GM21737 (cell line): ENCODE results near the gene RASSF1.

ENCODE experiments used
- ATAC-seq: cut with Tn5 transposase; IDR thresholded peaks from one replicate; pipeline ENCODE4 v1.9.1; 2021; ENCODE audit warnings: mild to moderate bottlenecking, moderate library complexity; ENCODE audit not compliant: unreplicated experiment

RASSF1 gene

DNA sequence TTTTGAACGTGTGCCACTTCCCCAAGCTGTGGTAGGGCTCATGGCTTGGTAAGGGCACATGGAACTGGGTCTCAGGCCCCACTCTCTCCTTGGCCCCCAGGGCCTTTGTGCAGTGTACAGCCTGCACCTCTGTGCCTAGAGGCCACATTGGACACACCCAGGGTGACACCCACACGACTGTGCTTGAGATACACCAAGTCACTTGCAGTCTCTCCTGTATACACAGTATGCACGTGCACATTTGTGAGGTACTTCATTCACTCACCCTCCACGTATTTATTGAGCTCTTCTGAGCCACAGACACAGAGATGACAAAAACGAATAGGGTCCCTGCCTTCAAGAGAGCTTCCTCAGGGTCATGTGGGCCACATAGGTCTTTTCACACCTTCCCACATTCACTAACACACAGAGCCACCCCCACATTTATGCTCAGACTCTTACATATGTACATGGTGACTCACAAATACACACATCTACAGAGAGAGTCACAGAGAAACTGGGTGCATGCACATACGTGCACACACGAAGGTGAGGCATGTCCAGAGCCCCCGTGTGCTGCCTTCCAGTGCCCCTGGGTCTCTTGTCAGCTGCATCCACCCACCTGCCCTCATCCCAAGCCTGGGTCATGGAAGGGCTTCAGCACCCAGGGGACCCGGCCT, 28.5 kb upstream of the RASSF1 start:
- no peak for ATAC-seq

DNA sequence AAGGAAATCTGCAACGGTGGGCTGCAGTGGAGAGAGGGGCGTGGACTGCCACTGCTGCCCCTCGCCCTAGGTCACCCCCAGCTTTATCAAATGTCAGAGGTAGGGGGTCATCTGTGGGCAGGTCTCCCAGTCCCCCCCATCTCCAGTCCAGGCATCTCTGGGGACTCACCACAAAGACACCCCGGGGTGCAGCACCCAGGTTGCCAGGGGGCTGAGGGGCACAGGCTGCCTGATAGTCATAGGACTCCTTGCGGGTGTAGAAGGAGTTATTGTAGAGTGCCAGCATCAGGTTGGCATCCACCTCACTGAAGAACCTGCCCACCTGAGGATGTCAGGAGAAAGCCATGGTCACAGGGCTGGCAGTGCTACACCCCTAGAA, 25.2 kb upstream of the RASSF1 start:
- no peak for ATAC-seq

DNA sequence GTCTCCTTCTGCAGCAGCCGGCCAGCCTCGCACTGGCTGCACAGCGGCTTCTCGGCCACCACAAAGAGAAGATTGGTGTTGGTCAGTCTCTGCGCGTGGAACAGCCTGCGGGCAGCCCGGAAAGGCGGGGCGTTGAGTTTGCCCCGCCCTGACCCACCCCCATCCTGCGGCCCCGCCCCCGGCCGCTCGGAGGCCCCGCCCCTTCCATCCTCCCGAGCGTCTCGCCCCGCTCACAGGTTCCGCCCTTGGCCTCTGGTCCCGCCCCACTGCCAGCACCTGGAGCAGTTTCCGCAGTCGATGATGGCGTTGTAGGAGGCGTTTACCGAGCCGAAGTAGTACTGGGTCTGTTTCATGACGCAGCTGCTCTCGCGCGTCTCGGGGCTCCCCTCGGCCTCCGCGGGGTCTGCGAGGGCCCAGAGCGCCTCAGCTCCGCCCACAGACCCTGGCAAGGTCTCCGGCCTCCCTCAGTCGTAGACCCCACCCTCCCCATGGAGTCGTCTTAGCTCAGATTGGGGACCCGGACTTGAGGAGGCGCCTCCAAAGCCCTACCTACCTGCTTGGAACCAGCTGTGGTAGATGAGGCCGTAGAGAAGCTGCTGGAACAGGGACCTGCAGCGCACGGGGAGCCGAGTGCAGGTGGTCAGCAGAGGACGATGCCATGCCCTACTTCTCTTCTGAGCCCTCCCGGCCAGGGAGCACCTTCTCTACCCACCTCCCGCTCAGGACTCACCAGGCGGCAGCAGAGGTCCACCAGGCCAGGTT, 24.6 kb upstream of the RASSF1 start:
- peak; percentile 76 for ATAC-seq

DNA sequence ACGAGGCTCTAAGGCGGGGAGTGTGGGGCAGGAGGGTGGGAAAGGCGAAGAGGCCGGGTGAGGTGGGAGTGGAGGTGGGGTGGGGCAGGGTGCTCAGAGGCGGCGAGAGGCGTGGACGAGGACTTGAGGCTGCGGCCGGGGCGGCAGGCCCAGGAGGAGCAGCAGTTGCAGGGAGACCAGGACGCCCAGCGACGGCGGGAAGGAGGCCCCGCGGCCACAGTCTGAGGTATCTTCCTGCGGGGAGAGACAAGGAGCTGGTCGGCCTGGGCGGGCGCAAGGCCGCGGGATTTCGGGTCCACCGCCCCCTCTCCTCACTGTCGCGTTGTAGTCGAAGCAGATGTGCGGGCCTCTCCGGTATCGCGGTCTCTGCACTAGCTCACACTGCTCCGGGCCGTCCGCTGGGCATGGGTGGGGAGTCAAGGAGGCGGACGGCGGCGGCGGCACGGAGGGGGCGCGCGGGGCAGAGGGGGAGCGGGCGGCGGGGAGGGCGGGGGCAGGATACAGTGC, 24.0 kb upstream of the RASSF1 start:
- no peak for ATAC-seq

DNA sequence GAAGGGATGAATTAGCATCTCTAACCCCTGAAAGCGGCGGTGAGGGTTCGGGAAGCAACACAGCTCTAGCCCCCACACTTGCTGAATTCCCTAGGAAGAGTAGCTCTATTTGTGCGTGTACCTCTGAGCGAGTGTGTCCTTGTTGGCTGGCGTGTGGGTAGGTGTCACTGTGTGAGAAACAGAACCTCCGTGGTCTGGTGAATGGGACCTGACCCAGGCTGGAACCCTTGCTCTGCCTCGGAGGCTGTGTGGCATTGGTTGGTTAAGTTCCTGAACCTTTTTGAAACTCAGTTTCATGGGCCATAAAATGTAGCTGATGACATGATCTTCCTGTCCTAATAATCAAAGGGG, 19.1 kb upstream of the RASSF1 start:
- ATAC-seq, result no peak

DNA sequence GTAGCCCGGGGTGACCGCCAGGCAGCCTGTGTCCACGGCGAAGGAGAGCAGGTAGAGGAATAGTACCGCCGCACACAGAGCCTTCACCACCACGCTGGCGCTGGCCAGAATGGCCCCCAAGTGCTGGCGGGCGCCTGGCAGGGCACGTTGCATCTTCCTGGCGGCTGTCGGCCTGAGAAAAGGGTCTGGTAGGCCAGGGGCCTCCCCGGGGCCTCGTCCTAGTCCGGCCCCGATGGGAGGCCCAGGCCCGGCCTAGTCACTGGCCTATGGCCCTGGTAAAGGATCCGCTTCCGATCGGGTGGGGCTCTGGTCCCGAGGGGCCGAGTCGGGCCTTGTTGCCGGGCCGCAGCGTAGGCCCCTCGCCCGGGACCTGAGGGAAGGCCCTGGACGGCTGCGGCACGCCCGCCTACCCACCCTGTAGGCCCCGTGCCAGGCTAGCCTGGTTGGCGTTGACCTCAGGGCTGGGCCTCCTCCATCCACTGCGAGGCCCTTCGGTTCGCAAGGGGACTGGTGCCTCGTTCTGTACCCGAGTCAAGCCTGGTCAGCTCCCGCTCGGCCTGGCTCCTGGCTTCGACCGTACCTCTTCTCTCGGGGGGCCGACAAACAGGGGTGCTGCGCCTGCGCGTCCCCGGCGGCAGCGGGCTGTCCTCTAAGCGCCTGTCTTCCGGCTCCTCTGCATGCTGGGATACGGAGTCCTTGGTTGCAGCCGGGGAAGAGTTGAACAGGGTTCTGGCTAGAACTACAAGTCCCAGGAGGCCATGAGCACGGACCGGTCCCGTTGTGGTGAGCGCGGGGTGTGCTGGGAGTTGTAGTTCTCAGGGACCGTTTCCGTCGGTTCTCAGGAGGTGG, 18.5 kb upstream of the RASSF1 start, which contains the start of gene TMEM115:
Gene TMEM115, minus strand, starts transcription at position 611 of the 849 bp plus-strand sequence. Its CDS starts 458 bp downstream, at position 153.
- ATAC-seq, result peak; percentile 95

DNA sequence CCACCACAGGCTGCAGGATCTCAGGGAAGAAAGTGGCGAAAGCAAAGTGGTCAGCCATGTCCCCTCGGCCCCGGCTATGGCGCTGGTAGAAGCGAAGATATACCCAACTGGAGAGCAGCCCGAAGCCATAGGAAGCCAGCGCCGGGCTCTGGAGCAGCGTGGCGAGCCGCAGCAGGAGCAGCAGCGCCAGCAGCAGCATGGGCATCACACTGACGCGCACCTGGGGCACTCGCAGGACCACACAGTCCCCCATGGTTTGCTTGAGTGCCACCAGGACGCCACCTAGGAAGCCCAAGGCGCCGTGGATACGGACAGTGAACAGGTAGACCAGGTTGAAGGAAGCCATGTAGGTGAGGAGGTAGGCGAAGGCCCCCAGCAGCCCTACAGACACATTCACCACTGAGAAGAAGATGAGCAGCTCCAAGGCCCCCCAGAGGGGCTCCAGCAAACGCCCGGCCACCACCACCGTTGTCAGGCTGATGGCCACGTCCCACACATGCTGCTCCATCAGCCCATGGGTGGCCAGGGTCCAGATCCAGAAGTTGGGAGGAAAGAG, 17.8 kb upstream of the RASSF1 start:
- no peak for ATAC-seq

DNA sequence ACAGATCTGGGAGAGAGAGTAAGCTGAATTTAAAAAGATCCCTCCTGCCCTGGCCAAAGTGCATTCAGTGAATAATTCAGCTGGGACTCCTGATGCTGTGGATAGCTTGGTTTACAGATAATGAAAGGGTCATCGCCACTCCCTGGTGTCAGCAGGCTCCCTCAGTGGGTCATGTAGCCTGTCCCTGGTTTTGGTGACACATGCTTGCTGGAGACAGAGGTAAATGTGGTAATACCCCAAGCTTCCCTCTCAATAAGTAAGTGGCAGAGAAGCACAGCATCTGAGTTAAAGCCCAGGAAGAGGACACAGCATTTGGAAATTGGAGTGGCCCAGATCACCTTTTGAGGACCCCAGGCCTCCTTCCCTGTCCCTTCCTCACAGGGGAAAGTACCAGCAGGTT, 16.8 kb upstream of the RASSF1 start:
- ATAC-seq, result no peak

DNA sequence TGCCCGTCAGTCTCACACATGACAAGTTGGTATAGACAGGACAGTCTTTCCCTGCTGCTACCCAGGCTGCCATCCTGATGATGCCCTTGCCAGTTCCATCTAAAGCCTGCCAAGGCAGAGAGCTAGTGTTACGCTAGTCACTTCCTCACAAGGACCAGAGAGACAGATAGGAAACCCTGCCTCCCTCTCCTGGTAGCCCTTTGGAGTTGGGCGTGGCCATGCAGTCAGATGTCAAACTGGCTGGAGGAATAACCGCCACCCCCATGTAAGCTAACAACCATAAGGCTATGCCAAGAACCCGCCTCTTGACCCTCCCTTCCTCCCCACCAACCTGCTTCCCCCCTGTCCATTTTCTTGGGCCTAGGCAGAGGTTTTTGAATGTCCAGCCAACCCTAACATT, 15.9 kb upstream of the RASSF1 start:
- no peak for ATAC-seq

DNA sequence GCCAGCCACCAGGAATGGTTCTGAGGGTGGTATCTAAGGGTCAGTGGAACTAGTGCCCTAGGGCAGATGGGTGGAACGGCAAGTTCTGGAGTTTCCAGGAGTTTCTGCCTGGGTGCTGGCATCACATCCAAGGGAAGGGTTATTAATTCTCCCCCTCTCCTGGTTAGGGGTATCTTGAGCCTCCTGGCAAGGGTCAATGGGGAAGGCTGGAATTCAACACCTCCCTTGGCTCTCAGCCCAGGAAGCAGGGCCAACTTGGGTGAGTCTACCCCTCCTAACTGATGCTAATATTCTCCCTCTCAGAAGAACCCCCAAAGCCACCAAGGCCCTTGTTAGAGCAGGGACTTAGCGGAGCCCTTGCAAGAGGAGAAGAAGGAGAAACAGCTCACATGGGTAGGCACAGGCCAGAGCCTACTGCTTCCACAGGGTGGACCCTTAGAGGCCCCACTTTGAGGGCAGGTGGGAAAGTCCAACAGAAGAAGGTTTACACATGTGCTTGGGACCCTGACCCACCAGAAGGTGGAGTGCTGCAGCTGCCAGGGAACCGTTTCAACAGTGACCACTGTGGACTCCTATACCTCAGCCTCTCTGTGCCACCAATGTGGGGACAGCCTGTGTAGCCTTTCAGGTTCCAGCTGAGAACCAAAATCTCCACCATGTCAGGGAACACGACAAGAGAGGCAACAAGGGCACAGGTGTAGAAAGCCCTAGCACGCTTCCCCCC, 15.4 kb upstream of the RASSF1 start:
- no peak for ATAC-seq

DNA sequence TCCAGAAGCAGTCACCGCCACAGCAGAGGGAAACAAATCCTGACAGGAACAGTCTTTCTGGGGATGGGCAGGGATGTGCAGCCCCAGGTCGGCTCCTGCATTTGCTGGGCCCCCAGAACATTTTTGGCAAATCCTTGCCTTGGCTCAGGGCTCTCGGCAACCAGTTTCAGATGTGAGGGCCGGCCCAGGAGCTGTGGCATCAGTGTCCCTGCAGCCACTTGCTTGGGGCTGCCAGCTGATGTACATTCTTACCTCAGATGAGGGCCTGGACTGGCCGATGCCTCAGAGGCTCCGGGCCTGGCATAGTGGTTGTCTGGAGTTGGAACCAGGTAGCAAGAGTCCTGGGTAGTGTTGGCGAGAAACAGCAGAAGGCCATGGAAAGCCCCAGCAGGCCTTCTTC, 14.2 kb upstream of the RASSF1 start:
- no peak for ATAC-seq

DNA sequence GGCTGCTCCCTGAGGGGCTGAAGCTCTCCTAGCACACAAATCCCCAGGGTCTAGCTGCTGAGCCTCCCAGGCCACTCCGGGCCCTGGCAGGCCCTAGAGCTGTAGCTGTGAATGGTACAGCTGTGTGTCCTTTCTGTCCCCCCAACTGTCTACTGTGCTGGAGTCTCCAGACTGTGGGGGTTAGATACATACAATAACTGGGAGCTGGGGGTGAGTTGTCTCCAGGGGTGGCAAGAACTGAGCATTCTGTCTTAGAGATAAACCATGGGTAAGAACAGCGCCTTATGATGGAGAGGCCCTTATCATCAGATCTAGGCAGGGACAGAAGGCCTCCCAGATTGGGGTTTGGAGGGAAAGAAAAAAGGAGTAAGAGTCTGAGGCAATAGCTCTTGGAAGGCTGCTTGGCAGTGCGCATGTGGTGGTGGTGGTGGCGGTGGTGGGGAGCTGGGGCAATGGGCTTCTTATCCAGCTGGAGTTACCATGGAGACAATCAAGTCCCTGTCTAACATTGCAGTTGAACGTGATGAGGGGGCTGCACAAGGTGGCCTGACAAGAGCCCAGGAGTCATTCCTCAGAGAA, 13.6 kb upstream of the RASSF1 start:
- no peak for ATAC-seq

DNA sequence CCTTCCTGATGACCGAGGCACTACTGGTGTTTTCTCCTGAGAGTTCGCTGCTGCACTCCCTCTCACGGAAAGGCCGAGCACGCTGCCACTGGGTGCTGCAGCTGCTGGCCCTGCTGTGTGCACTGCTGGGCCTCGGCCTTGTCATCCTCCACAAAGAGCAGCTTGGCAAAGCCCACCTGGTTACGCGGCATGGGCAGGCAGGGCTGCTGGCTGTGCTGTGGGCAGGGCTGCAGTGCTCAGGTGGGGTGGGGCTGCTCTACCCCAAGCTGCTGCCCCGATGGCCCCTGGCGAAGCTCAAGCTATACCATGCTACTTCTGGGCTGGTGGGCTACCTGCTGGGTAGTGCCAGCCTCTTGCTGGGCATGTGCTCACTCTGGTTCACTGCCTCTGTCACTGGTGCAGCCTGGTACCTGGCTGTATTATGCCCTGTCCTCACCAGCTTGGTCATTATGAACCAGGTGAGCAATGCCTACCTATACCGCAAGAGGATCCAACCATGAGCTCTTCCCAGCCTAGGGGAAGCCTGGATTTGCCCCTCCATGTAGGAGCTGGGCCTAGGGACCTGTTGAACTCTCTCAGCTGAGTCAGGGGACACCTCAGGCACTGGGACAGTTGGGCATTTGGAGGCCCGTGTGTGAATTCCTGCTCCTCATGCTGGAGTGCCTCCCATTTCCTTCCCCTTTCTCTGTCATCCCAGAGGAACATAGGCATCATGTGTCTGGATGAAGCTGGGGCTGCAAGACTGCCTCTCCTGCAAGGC, 12.8 kb upstream of the RASSF1 start:
- ATAC-seq, result no peak

DNA sequence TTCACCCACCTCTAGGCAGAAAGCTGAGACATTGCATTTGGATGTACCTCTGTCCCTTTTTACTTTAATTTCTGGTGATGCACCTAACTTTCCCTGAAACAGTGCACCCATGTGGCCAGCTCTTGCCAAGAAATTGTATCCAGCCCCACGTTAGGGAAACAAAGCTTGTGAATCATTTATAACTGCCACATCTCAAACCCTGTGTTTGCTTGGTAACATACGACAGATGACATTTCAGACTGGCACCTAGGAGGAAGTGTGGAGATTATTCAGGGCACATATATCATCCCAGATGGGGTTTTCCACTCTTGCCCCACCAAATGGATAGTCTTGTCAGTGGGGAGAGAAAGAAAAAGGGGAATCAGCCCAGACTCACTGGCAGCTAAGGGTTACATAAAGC, 12.1 kb upstream of the RASSF1 start:
- ATAC-seq, result no peak

DNA sequence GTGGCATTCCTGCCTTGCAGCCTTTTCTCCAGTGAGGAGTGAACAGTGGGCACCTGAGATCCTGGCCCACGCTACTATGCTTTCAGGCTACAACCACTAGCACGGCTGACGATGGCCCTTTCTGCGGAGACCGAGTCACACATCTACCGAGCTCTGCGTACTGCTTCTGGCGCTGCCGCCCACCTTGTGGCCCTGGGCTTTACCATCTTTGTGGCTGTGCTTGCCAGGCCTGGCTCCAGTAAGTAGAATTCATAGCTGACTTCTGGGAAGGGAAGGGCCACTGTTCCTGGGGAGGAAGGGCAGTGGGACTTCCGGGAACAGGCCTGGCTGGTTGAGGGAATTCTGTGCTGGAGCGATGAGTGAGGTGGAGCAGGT, 10.7 kb upstream of the RASSF1 start:
- ATAC-seq, result no peak

DNA sequence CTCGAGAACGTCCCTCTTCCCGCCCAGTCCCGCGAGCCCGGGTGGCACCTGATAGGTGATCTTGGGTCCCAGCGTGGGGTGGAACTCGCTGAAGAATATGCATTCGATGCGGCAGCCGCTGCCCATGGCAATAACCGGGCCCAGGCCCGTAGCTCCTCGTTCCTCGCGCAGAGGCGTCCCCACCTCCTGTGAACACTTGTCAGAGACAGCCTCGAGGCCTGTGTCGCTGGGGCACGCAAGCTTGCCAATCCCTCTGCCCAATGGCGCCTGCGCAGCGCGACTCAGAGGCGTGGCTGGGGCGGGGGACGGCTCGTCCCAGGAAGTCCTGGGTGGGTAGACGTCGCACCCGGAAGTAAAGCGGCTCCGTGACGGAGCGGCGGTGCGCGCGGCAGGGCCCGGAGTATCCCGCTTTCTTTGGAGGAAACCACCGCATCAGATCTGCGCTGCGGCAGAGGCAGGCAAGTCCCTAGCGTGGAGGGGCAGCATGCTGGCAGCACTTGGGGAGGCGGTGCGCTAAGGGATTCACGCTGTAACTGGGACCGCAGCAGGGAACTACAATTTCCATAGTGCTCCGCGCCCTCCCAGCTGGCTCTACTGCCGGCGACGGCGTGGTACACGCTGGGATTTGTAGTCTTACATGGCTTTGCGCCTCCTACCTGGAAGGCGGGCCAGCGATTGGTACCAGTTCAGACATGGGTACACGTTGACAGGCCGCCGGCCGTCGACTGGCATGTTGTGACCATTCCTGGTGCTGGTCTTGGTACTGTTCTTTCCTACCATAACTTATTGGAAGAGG, 10.1 kb upstream of the RASSF1 start, which contains the start of the genes CYB561D2 and NPRL2:
Gene CYB561D2, plus strand, starts transcription at position 336 of the 796 bp plus-strand sequence. CDS start 572 bp downstream, outside the sequence.
Gene NPRL2, minus strand, starts transcription at position 249 of the 796 bp plus-strand sequence. Its CDS starts 123 bp downstream, at position 126.
- ATAC-seq, result peak; percentile 77

DNA sequence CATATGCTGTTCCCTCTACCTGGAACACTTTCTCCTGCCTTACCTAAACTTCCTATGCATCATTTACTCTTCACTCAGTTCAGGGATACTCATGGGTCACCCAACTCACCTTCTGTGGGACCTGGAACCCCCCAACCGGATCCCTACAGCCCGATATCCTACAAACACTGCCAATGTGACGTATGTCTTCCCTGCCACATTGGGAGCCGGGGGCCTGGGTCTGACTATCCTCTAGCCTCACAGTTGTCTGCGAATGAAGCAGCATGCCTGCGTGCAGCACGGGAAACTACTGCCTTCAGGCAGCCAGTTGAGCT, 9.5 kb upstream of the RASSF1 start:
- ATAC-seq, result no peak

DNA sequence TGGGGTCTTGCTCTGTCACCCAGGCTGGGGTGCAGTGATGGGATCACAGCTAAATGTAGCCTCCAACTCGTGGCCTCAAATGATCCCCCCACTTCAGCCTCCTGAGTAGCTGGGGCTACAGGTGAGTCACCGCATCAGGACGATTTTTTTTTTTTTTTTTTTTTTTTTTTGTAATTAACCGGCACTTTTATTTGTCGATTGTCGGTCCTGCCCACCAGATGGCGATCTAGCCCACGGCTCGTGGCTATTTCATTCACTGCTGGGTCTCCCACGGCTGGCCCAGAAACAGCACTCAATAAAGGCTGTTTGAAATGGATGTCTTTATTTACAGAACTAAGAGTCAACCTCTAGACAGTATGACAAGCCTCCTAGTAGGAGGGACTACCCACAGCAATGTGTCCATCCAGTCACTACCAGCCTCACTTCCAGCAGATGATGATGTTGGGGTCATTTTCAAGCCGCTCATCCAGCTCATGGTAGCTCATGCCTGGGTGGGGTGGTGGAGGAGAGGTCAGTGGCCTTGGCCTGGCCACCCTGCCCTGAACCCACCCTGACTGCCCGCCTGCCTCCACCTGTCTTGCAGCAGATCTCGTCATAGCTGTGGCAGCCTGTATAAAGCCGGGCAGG, 6.7 kb upstream of the RASSF1 start:
- ATAC-seq, result no peak
